ENCODE data around the gene FAM20C. TPM values are rescaled to one million over a fixed set of nuclear protein-coding genes. Genes with fewer than 3 reads are reported as not detected.

The FAM20C gene
- total RNA-seq, 1 donor from 2014 or later: 22.2 TPM

DNA sequence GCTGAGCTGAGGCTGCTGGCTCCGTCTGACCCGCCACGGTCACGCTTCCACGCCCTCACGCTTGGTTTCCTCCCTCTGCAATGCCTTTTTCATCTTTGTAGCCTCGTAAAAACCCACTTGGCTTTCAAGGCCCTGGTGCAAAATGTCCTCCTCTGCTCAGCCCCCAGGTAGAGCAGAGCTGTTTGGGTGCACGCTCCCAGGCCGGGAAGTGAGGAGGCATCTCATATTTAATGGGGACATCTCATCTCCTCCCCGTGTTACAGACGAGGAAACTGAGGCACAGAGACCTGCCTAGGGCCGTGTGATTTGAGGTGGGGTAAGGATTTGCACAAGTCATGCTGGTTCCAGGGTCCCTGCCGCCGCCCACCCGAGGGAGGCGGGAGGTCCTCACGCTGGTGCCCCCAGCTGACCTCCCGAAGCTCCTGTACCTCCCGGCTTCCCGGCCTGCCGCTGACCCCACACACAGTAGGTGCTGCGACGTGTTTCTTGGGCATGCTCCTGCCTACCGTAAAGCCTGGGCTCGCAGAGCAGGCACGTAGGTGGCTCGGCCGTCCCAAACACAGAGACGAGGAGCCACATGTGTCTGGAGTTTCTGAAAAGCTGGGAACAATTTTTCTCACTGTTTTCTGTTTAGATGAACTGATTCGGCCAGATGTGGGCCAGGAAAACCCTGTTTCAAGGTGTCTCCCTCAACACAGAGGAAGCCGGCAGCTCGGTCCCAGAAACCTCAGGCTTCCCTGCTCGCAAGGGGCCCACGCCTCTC is 109.1 kb downstream of the FAM20C start:
- H3K4me3 ChIP-seq: no peak overlapping the region
- H3K9me3 ChIP-seq (replicated peaks): no peaks in the 10 kb centered on the region
- peaks cover 29% of the 10 kb centered on the region for H3K27me3 ChIP-seq (ENCODE audit: low read depth)
- no peaks in the 10 kb centered on the region for H3K36me3 ChIP-seq
- H3K4me1 ChIP-seq: no peaks in the 10 kb centered on the region
- TF ChIP-seq, protein P1, sequence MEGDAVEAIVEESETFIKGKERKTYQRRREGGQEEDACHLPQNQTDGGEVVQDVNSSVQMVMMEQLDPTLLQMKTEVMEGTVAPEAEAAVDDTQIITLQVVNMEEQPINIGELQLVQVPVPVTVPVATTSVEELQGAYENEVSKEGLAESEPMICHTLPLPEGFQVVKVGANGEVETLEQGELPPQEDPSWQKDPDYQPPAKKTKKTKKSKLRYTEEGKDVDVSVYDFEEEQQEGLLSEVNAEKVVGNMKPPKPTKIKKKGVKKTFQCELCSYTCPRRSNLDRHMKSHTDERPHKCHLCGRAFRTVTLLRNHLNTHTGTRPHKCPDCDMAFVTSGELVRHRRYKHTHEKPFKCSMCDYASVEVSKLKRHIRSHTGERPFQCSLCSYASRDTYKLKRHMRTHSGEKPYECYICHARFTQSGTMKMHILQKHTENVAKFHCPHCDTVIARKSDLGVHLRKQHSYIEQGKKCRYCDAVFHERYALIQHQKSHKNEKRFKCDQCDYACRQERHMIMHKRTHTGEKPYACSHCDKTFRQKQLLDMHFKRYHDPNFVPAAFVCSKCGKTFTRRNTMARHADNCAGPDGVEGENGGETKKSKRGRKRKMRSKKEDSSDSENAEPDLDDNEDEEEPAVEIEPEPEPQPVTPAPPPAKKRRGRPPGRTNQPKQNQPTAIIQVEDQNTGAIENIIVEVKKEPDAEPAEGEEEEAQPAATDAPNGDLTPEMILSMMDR (IDR thresholded peaks at IDR 0.05; ENCODE audit: borderline replicate concordance): no peak
- no peak overlapping the region for H3K27ac ChIP-seq (replicated peaks)
- intact Hi-C loops (cut with micrococcal nuclease): no loop called here
- DNase-seq: no peak

- Histone ChIP-seq H3K4me3 (no peak overlapping the region), H3K27me3 (ENCODE audit: low read depth) (peaks cover 26% of the 10 kb centered on the region), H3K9me3 (replicated peaks) (peaks cover 2% of the 10 kb centered on the region), H3K4me1 (no peaks in the 10 kb centered on the region), H3K36me3 (no peaks in the 10 kb centered on the region), H3K27ac (replicated peaks) (no peak overlapping the region)
- DNase-seq: no peak
- intact Hi-C loops (cut with micrococcal nuclease): no loop called here
- TF ChIP-seq, protein P1 (IDR thresholded peaks at IDR 0.05; ENCODE audit: borderline replicate concordance): no peak
Observed at GRCh38 chr7:302054-302992, 110.0 kb downstream of the FAM20C start.

DNA sequence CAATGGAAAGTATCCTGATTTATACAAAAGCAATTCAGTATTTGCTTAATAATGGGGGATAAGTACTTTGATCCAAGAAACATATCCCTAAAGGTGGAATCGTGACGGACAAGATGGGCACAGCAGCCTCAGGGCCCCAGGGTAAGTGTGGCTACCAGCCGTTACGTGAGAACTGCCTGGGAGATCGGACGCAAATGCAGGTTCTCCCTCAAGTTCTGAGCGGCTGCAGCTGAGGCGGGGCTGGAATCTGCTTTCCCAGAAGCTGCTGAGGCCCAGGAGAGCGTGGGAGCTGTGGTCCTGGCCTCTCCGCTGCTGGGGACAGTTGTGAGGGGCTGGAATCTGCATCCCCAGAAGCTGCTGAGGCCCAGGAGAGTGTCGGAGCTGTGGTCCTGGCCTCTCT is 111.1 kb downstream of the FAM20C start:
- peaks cover 13% of the 10 kb centered on the region for H3K9me3 ChIP-seq (replicated peaks)
- no peaks in the 10 kb centered on the region for H3K4me1 ChIP-seq
- TF ChIP-seq, protein P1 (IDR thresholded peaks at IDR 0.05; ENCODE audit: borderline replicate concordance): no peak
- intact Hi-C loops (cut with micrococcal nuclease): no loop called here
- no peak for DNase-seq
- no peak overlapping the region for H3K27ac ChIP-seq (replicated peaks)
- no peaks in the 10 kb centered on the region for H3K36me3 ChIP-seq
- H3K4me3 ChIP-seq: no peak overlapping the region
- H3K27me3 ChIP-seq (ENCODE audit: low read depth): peaks cover 15% of the 10 kb centered on the region

GRCh38 chr7:303884-304573 is 111.7 kb downstream of the FAM20C start:
- Histone ChIP-seq H3K9me3 (replicated peaks) (peaks cover 17% of the 10 kb centered on the region), H3K36me3 (no peaks in the 10 kb centered on the region), H3K4me1 (no peaks in the 10 kb centered on the region), H3K4me3 (no peak overlapping the region), H3K27ac (replicated peaks) (no peak overlapping the region), H3K27me3 (ENCODE audit: low read depth) (peaks cover 13% of the 10 kb centered on the region)
- no peak for DNase-seq
- intact Hi-C loops (cut with micrococcal nuclease): no loop called here
- TF ChIP-seq, protein P1 (IDR thresholded peaks at IDR 0.05; ENCODE audit: borderline replicate concordance): no peak

Measured in left ventricle myocardium inferior (tissue), 1 donor.